ENCODE results near the gene ADAMTS2. TPM values are rescaled to one million over a fixed set of nuclear protein-coding genes. Genes with fewer than 3 reads are reported as not detected.

ADAMTS2 gene
- total RNA-seq, 1 donor from 2014 or later = 11.9 TPM

DNA sequence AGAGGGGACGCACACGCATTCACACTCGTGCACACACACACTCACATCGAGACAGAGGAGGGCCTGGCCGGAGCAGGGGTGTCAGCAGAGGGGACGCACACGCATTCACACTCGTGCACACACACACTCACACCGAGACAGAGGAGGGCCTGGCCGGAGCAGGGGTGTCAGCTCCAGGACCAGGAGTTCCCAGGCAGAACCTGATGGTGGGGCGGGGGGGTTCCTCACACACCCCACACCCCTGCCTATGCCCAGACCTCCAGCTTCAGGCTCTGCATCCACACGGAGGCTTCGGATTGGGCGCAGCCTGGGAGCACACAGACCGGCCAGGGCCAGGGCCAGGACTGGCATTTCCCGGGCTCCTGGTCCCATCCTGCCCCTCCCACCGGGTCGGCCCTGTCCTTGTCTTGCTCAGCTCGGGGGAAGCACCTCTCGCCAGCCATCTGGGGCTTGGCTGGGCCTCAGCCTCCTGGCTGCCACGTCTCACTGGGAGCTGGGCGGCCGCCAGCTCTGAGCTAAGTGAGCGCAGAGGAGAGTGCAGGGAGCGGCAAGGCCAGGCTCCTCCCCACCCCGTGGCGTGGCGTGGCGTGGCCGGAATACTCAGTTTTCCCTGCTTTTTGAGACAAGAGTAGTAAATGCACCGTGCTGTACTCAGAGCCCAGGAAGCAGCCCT lies 31.3 kb downstream of the ADAMTS2 start:
- no peak for DNase-seq (ENCODE audit: low spot score)
- ATAC-seq = peak; percentile 38

DNA sequence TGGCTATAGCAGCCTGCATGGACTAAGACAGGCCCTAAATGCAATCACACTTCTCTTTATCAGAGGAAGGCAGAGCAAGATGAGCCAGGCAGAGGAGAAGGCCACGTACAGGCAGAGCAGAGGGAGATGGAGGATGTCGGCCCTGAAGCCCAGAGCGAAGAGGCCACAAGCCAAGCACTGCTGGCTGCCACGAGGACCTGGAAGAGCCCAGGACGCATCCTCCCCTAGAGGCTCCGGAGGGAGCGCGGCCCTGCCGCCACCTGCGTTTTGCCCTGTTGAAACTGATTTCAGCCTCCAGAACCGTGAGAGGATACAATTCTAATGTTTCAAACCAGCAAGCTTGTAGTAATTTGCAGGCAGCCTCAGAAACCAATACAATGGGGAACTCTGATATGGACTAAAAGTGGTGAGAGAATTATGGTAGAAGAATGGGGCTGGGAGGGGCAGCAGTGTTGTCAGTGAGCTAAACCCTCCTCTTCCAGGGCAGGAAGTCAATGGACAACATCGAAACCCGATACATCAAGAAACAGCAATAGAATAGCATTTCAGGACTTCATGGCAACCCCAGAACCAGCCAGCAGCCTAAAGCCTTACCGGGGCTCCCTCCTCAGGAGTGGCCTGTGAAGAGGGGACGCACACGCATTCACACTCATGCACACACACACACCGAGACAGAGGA lies 32.6 kb downstream of the ADAMTS2 start:
- no peak for DNase-seq (ENCODE audit: low spot score)

DNA sequence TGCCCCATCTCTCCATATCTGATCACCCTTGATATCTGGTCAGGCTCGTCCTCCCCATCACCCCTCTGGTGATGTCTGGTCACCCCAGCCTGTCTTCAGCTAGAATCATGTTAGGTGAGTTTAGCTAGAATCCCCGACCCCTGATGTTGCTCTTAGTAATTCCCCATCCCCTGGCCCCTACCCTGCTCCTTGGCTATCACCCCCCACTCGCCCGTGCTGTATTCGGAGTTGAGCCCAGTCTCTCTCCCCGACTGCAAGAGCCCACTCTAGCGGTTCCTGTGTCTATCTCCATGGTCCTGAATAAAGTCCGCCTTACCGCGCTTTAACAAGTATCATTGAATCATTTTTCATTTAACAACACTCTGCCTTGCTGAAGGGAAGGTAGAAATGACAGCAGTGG lies 33.7 kb downstream of the ADAMTS2 start:
- ATAC-seq = no peak
- no peak for DNase-seq (ENCODE audit: low spot score)

More for the DNA sequence above, 32.6 kb downstream of the ADAMTS2 start:
- ATAC-seq = no peak

DNA sequence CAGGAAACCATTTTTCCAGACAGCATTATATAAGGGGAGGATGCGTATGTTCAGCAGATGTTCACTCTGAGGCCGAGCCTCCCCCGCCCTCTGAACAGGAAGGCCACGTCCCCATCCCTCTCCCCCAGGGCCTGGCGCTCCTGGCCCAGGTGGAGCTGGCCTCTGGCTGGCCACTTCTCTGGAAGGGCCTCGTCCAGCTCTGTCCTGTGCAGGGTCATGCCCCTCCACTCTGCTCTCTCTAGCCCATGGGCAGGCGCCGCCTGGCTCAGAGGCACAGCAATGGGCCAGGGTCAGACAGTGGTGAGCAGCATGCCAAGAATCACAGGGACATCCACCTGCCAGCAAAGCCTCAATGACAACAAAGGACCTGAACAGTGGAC lies 34.2 kb downstream of the ADAMTS2 start:
- DNase-seq (ENCODE audit: low spot score) (no peak), ATAC-seq (no peak)

DNA sequence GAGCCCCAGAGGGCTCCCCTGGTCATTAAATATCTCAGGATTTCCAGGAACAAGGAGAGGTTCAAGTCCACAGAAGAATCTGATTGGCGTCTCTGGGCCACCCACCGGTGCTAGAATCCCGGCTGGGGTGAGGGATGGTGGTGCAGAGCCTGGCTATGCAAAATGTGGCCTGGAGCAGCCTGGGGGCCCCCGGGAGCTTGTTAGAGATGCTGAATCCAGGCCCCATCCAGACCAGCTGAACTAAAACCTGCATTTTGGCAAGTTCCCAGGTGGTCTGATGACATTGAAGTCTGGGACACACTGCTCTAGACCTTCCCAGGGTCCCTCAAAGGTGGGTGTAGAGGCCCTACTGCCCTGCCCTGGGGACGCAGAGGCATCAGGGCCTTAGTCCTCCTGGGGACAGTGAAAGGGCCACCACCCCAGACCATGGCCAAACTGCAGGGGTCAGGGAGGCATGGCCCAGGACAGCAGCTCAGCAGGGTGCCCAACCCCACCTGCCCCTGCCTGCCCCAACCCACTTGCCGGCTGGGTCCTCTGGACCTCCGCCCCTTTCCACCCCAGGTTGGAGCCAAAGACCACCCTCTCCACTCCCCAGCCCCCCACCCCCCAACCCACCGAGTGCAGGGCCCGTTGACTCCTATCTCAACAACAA lies 34.7 kb downstream of the ADAMTS2 start:
- ATAC-seq (no peak), DNase-seq (ENCODE audit: low spot score) (no peak)

DNA sequence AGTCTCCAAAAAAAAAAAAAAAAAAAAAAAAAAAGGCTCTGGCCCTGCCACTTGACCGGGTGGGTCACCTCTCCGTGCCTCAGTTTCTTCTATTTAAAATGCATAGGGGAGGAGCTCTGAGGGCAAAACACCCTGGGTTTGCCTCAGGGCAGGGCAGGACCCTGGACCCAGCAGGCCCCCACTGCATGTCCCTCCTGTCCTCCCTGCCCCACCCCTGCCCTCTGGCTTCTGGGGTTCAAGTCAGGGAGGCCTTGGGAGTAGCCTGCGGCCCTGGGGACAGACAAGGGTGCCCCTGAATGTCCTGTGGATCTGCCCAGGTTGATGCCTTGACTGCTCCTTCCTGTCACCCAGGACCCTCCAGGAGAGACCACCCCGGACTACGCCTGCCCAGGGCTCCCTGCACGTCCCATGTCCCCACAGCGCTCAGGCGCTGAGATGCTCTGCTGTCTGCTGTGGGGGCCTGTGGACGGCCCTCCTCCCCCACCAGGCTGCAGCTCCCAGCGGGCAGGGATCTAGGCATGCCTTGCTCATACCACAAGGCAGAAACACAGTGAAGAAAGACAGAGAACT lies 35.4 kb downstream of the ADAMTS2 start:
- ATAC-seq (no peak), DNase-seq (ENCODE audit: low spot score) (no peak)

DNA sequence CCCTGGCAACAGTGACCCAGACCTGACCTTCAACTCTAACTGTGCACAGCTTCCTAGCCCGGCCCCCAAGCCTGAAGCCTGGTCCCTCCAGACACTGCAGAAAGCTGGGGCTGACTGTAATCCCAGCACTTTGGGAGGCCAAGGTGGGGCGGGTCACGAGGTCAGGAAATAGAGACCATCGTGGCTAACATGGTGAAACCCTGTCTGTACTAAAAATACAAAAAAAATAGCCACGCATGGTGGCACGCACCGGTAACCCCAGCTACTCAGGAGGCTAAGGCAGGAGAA lies 35.9 kb downstream of the ADAMTS2 start:
- no peak for DNase-seq (ENCODE audit: low spot score)
- no peak for ATAC-seq

DNA sequence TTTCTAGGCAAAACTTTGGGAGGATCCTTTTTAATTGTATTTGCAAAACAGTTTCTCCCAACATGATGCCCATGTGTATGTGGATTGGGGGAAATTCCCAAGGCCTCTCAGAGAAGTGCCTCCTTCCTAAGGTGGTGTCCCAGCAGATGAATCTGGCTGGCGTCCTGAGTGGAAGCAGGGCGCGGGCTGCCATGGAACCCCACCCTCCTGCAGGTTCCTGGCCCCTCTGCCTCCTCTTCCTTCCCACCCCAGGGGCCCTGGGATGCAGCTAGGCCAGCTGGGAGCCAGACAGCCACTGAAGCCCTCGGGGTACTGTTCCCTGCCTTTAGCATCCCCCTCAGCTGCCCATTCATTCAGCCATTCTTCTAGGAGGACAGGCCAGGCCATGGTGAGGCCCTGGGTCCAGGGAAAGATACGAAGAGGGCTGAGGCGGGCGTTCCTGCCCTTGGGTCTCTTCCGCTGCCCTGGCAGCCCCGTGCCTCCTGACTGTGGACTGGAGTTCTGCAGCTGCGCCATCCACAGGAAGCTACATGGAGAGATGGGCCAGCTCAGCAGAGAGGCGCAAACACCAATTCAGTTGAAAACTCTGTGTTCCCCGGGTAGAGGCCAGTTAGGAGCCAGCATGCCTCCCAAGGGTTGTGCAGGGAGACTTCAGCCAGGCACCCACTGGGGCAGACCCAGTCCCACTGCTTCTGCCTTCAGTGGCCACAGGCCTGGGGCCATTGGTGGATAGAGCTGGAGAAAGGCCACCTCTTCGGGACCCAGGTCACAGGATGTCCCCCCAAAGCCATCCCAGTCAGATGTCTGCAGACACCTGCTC lies 36.5 kb downstream of the ADAMTS2 start:
- ATAC-seq (no peak), DNase-seq (ENCODE audit: low spot score) (no peak)

DNA sequence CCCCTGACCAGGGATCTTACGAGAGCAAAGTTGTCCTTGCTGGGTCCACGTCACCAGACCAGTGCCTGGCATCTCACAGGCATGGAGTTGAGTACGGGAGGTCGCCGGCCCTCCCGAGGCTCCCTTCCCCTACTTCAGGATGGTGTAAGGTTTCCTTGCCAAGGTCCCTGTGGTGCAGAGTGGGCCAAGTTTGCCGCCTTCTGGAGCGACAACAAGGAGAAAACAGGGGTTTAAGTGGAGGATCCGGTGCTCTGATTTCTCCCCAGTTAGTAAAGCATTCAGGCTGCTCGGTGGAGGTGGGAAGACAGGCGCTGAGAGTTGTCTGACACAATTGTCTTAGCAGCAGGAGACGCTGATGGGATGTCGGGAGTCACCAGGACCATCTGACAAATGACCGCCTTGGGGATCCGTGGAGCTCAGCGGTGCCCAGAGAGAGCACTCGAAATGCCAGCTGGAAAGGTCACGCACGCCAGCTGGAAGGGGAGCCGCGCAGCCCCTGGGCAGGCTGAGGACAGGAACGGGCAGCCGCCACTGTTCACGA lies 37.3 kb downstream of the ADAMTS2 start:
- no peak for ATAC-seq
- DNase-seq (ENCODE audit: low spot score) = no peak

DNA sequence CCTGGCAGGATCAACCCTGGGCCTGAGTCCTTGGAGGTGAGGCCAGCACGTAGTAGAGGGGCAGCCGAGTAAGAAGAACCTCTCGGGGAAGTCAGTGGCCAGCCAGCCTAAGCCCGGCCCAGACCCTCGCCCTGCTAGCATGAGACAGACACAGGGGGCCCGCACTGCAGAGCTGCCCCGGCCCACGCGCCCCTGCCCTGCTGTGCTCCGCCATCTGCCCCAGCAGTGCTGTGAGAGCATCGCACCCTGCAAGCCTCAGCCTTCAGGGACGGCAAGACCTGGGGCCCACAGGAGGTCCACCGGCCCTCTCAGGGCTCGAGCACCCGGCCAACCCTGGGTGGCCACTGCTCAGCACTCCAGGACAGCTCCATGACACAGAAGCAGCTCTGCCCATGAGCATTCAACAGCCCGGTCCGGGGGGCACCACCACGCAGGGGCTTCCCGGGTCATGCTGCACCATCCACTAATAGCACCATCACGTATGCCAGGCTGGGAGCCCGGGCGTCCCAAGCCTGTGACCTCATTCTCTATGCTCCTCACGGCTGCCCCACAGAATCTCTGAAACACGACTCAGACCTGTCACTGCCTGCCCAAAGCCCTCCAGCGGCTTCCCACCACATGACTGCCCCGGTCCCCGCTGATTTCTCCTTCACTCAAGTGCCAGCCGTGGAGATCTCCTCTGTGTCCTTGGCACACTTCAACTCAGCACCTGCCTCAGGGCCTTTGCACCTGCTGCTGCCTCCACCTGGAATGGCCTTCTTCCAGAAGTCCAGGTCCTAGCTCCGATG lies 38.1 kb downstream of the ADAMTS2 start:
- DNase-seq (ENCODE audit: low spot score) = no peak
- no peak for ATAC-seq

DNA sequence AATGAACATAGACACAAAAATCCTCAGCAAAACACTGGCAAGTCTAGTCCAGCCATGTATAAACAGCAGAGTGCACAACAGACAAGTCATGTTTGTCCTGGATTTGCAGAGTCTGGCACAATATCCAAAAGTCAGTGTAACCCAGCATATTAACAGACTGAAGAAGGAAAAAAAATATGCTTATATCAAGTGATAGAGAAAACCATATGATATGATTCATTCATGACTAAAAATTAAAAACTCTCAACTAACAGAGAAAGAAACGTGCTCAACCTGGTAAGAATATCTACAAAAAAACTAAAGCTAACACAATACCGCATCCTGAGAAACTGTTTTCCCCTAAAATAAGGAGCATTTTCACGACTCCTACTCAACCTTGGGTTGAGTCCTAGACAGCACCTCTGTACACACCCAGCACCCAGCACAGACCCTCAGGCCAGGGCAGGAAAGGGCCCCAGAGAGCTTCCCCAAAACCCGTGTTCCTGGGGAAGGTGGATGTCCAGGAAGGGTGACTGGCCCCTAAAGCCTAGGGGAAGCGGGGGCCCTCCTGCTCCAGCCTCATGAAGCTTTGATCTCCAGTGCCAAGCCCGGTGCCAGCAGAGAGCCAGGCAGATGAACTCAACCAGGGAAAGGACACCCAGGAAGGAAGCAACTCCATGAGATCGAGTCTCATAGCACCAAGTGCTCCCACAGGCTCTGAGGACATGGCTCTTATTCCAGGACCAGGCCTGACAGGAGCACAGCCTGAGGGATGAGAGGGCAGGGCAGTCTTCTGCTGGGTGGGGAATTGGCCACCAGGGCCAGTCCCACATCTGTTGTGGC lies 38.9 kb downstream of the ADAMTS2 start:
- no peak for DNase-seq (ENCODE audit: low spot score)
- ATAC-seq = no peak

DNA sequence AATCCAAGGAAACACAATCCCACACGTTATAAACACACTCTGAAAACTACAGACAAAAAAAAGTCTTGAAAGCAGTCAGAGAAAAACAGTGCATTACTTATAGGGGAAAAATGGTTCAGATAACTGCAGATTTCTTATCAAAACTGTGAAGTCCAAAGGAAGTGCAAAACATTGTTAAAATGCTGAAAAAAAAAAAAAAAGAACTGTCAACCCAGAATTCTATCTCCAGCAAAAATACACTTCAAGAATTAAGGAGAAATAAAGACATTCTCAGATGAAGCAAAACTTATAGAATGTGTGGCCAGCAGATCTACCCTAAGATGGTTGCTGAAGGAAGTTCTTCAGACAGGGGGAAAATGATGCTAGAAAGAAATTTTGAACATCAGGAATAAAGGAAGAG lies 40.4 kb downstream of the ADAMTS2 start:
- no peak for ATAC-seq
- DNase-seq (ENCODE audit: low spot score) = no peak

DNA sequence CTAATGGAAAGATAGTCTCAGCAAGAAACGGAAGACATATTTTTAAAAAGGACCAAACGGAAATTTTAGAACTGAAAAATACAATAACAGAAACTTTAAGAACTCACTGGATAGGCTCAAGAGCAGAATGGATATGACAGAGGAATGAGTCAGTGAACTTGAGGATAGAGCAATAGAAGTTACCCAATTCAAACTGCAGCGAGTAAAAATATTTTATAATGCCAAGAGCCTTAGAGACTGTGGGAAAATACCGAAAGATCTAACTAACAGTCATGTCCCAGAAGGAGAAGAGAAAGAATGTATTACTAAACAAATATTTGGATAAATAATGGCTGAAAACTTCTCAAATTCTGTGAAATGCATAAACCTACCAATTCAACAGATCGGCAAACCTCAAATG lies 40.8 kb downstream of the ADAMTS2 start:
- ATAC-seq (no peak), DNase-seq (ENCODE audit: low spot score) (no peak)

DNA sequence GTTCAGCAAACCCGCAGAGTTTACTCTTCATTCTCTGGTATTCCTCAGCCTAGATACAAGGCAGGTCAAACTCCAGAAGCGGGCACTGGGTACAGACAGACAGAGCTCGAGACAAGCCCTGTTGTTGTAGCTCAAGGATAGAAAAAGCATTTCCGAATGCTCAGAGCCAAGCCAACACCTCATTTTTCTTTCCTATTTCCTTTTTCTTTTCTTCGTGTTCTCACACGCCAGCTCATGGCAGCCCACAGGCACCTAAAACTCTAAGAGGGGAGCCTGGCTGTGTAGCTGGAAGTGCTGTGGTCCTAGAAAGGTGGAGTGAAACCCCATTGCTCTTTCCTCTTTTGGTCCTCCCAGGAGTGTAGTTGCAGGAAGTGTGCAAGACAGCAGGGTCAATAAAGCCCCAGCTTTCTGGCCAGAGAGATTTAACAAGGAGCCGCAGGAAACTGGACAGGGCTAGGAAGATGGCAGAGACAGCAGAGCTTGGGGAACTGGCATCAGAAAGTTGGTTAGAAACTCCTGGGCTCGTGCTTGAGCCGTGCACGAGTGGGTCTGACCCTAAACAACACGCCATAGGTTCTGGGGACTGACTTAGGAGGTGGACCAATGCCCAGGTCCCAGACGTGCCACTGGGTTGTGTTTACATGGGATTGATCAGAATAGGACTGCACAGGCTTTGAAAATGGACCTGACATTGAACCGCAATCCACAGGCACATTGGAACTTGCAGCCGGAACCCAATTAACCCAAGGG lies 41.6 kb downstream of the ADAMTS2 start:
- ATAC-seq = no peak
- no peak for DNase-seq (ENCODE audit: low spot score)

DNA sequence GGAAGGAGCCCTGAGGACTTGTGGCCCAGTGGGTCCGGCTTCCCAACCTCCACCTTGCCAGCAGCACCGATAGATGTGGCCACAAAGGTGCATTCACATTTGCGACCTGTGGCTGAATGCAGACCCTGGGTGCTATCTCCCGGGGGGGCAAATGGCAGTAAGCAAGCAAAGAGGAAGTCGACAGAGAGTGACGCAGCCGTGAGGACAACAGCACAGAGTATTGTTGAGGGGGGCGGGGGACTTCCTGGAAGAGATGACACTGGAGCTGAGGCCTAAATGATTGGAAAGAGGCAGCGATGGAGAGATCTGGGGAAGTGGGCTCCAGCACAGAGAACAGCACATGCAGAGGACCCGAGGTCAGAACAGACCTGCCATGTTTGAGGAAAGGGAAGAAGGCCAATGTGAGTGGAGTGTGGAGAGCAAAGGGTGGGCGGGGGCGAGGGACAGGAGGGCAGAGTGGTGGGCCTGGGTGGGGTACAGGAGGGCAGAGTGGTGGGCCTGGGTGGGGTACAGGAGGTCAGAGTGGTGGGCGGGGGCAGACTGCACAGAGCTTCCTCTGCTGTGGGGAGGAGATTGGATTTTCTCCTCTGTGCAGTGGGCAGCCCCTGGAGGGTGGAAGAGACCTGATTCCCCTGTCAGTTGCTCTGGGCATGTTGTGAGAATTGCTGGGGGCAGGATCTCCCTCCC lies 42.6 kb downstream of the ADAMTS2 start:
- DNase-seq (ENCODE audit: low spot score) (no peak), ATAC-seq (peak; percentile 40)

DNA sequence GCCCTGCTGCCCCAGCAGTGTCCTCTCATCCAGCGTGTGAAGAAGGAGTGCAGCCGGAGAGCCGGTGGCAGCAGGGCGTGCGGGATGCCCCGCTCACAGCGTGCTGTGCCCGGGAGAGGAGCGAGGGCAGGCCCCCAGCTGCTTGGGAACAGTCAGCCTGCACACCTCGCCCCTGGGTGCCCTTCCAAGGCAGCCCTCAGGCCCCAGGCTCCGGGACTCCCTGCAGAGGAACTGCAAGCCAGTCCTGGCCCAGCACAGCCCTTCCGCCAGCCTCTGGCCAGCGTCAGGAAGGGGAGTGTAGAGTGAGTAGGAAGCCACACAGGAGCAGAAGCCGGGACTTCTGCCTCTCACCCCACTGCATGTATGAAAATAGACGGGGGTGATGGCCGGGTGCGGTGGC lies 43.5 kb downstream of the ADAMTS2 start:
- no peak for DNase-seq (ENCODE audit: low spot score)
- peak; percentile 60 for ATAC-seq

DNA sequence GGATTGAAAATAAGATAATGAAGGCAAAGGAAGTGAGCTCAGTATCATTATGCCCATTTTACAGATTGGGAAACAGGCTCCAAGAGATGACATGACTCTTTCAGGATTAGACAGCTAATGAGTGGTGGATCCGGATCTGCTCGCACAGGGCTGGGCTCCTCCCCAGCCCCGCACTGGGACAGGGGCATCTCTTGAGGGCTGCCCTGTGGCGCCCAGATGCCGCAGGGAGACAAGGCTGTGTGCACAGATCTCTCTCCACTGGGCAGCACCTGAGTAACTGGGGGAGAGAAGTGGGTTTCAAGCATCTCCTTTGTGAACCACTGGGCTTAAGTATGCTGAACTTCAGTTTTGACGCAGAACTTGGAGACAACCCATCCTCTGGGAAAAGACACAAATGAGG lies 43.9 kb downstream of the ADAMTS2 start:
- no peak for ATAC-seq
- no peak for DNase-seq (ENCODE audit: low spot score)

DNA sequence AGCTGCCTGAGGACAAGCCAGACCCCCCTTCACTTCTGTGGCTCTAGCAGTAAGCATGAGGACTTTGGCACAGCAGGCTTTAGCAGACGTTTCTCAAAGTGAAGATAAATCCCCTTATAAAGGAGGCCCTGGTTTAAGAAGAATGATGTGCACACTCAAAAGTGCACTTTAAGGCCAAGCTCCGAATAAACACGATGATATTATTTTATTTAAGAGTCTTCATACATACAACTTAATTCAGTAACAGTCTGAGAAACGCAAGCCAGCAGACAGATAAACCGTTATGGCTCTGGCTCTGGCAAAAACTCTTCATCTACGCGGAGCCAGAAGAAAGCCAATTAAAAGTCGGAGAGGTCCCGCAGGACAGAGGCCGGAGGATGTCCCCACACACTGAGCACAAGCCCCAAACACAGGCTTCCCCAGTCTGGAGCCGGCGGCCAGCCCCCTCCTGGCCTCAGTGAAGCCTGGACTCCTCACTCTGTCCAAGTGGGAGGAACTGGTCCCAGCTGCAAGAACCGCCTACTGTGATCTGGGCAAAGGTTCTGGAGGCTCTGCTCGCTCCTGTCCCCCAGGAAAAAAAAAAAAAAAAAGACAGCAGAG lies 44.6 kb downstream of the ADAMTS2 start:
- no peak for DNase-seq (ENCODE audit: low spot score)

More for the DNA sequence above, 44.6 kb downstream of the ADAMTS2 start:
- ATAC-seq = peak; percentile 59
